ENCODE results near the gene PCYT2.

The PCYT2 gene

DNA sequence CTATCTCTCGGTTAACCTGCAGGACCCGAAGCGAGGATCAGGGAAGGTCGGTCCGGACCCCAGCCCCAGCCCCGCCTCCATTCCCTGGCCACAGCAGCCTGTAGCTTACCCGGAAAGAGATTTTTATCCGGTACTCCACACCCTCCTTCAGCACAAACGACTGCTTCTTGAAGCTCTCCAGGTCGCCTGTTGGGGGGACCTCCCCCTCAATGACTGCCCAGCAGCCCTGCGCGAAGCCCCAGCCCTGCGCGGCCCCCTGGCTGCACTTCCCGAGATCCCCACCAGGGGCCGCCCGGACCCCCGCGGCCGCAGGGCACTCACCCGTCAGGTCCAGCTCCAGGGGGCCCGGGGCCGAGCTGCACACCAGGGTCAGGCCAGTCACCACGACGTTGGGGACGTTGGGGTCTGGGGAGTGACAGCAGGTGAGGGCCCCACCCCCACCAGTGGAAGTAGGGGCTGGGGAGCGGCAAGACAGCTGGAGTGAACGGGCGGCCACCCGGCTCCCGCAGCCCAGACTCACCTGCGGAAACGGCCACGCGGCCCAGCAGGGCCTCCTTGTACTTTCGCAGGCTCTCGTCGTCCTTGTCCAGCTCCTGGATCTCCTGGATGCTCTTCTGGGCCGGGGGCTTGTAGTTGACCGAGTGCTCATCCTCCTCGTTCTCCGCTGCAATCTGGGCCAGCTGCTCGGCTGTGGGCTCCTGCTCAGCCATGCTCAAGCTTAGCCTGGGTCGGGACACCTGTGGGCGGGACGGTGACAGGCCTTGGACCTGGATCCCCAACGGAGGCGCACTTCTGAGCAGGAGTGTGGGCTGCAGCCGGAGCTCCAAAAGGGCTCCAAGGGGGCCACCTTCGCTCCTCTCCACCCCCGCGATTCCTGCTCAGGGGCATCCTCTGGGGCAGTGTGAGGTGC, 41.7 kb downstream of the PCYT2 start:
- no peak for DNase-seq (ENCODE audit: low read depth)

DNA sequence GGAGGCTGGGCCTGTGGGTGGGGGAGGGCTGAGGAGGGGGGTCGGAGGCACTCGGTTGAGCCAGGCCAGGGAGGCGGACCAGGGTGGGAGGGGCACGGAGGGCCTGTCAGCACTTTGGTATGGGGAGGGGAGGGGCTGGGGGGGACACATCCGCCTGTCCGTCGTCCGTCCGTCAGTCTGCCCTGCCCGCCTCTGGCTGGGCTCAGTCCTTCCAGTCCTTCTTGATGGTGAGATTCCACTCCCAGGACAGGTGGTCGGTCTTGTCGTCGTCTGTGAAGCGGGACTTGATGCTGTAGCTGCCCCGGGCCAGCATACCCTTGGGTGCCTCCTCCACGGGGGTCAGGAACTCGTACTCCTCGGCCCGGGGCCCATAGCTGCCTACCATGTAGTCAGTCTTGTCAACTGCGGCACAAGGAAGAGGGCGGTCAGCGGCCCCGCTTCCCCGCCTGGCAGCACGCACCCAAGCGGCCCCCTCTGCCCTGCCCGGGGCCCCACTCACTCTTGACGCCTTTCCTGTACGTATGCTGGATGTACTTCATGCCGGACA, 42.5 kb downstream of the PCYT2 start:
- DNase-seq (ENCODE audit: low read depth) = no peak

DNA sequence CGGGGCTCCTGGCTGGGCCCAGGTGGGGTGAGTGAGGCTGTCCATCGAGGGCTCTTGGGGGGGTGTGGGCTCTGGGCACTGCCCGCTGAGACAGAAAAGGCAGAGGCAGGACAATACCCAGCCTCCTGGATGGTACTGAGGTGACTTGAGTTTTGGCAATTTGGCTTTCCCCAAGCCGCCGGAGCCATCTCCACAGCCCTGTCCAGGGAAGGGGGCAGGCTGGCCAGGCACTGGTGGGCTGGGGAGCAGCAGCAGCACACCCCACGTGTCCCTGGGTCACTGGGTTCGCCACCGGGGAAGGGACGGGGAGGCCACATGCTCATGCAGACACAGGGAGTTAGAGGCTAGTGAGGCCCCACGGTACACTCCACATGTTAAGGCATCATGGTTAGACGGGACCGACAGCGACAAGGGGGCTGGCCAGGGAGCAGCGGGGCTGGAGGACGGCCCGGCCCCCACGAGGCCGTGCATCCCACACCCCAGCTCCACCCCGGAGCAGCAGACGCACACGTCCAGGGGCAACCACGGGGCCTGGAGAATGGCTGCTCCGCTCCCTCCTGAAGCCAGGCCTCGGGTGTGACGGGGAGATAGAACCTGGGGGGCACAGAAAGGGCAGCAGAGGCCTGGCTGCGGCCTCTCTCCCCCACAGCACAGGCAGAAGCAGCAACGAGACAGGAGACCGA, 43.1 kb downstream of the PCYT2 start:
- no peak for DNase-seq (ENCODE audit: low read depth)

DNA sequence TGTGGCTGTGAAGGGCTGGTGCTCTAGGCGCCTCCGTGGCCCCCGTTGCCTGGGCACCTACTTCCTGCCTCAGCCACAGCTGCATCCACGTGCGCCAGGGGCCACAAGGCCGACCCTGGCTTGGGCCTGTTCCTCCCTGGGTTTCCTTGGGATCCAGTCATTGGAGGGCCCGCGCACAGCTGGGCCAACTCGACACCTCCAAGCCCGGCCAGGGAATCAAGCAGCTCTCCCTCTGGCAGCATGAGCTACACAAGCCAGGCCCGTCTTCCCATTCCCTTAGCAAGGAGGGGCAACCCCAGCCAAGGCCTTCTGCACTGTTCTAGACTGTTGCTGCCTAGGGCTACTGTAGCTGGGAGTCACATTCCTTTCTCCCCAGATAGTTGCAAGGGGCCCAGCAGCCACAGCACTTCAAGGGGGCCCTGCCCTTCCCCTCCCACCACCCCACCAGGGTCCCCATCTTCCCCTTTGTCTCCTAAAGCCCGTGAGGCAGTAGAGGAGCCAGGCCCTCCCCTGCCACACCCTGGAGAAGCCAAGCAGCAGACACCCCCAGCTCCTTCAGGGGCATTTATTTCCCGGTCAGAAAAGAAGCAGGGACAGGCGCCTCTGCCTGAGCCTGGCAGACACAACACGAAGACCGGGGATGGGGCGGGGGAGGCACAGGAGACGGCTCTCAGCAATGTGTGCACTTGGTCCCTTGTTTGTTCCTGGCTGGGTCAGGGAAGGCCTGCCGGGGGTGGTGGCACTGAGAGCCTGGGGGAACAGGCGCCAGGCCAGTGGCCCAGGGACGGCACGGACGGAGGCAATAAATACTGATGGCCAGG, 43.8 kb downstream of the PCYT2 start:
- DNase-seq (ENCODE audit: low read depth) = no peak

DNA sequence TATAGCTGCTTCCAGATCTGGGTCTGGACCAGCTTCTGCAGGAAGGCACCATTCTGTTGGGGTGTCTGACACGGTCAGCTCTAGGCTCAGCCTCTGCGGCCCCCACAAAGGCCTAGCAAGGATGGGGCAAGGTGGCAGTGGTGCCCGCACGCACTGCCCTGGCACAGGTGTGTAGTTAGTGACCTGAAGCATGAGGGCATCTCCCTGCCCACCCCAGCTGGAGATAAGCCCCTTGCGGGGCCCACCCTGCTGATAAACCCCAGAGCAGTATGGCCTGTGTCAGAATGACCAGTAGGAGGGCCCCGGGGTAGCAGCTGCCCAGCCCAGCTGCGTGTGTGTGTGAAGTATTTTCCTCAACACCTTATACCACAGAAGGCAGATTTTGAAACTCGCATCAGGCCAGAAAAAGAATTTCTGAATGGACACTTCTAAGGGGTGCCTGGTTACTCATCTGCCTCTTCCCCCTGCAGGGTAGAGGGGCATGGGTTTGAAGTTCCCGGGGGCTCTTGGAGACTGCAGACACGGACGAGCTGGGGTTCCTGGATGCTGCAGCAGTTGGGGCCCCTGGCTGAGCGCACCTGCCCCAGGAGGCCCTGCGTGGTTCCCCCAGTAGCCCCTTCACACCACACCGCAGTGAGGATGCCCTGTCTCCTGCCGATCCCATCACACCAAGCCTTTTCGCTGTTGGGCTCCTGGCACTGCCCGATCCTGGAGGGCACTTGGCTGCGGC, 44.6 kb downstream of the PCYT2 start:
- DNase-seq (ENCODE audit: low read depth) = no peak

DNA sequence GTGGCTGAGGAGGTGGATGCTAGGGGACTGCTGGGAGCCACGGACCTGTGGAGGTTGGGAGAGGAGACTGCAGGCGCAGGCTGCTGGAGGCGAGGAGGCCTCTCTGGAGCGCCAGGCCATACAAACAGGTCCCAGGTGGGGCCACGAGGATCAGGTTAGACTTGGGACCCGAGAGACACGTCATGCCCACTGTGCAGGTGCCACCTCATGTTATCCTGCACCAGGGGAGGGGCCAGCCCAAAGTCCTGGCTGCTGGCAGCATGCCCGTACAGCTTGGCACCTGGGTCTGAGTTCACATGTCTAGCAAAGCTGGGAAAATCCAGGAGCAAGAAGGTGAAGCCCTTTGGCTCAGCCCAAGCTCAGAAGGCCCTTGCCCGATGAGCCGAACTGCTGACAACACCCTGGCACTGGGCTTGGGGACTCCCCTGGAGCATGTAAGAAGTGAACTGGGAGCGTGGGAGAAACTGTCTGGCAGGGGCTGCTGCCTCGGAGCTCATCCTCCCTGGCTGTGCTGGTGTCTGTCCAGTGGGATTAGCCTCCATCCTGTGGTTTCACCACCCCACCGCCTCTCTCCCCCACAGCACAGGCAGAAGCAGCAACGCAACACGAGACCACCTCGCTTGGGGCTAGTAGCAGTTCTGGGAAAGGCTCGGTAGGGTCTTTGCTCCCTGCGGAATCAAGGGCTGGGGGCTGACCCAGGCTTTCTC, 45.3 kb downstream of the PCYT2 start:
- DNase-seq (ENCODE audit: low read depth) = no peak

DNA sequence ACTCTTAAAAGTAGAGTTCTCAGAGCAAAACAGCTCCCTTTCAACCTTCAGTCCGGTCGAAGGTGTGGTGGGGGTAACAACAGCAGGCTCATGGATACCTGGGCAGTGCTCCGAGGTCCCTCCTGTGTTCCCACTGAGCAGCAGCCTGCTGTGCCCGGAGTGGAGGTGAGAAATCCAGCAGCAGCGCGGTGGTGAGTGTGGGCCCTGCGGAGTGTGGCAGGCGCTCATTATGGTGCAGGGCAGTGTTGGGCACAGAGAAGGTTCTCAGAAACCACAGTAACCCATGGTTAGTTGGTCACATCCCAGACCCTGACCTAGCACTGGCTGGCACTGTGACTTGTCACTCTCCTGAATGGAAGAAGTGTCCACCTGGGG, 45.9 kb downstream of the PCYT2 start:
- no peak for DNase-seq (ENCODE audit: low read depth)

DNA sequence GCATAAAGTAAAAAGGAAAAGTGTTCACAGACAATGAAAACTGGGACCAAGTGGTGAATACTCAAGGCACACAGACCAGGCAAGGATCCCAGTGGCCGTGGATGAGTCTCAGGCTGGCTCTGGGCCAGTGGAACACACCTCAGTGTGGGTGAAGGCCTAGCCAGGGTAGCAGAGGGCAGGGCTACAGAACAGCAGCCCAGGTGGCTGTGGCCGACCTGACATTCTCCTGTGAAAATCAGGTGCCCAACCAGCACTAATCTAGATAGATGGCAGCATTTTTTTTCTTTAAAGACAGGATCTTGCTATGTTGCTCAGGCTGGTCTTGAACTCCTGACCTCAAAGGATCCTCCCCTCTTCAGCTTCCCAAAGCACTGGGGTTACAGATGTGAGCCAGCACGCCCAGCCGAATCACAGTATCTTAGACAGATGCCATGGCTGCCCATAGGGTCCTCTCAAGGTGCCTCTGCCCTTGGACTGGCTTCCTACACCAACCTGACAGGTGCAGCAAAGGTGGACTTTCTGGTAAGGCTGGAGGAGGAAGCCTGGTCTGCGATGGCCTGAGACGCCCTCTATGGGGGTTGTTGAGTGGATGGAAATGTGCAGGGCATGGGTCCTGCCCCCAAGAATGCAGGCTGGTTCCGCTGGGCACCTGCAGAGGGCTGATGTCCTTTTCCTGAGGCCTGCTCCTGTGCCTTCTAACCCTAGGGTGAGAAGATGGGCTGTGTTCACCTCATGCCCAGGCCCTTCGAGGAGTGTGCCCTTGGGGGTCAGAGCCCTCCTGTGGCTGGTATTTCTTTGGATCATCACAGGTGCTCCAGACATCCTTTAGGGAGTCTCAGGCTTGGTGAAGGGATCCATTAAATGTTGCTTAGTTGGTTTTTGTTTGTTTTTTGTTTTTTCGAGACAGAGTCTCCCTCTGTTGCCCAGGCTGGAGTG, 47.1 kb downstream of the PCYT2 start:
- DNase-seq (ENCODE audit: low read depth) = no peak

DNA sequence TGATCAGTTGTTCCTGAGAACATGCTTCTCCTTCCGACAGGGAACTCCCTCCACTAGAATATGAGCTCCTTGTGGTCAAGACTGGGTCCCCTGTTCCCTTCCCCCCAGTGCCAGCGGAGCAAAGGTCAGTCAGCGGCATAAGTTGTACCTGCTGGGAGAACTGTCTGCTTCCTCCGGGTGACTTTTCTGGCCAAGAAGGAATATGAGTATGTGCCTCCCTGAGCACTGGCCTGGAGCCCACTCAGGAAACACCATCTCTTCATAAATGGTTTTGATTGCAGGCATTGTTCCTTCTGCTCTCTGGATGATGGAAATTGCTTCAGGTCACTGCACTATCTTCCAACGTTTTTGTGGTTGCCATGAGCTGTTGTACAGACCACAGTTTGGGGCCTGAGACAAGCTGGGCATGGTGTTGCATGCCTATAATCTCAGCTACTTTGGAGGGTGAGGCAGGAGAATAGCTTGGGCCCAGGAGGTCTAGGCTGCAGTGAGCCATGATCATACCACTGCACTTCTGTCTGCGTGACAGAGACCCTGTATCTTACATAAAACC, 48.0 kb downstream of the PCYT2 start:
- no peak for DNase-seq (ENCODE audit: low read depth)

DNA sequence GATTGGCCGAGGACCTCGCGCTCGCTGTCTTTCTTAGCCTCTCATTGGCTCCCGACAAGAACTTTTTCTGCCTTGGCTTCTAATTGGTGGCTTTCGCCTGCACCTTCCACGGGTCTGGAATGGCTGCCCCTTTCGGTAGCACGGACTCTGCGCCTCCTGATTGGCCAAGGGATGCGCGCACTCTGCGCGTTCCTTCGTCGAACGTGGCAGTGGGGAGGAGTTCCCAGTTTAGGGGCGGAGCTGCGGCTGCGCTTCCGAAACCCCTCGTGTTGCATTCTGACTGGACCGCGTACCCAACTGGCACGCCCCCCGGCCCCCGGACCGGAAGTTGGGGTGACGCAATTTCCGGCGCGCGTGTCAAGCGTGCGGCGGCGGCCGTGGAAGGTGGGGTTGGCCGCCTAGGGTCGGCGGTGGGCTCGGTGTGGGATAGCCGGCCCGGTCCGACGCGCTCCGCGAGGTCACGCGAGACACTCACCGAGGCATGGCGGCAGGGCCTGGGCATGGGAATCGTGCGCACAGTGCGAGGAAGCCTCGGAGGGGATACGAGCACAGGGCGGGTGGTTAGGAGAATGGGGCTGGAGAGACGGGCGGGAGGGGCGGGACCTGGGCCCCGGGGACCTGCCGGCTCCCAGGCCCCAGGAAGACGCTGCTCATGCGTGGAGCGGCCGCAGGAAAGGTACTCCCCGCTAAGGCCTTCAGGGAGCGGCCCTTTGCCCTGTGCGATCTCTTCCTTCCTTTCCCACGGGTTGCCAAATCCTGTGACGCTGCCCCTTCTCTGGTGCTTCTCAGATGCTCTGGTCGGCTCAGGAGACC, 50.2 kb downstream of the PCYT2 start:
- peak; percentile 98 for DNase-seq (ENCODE audit: low read depth)

DNA sequence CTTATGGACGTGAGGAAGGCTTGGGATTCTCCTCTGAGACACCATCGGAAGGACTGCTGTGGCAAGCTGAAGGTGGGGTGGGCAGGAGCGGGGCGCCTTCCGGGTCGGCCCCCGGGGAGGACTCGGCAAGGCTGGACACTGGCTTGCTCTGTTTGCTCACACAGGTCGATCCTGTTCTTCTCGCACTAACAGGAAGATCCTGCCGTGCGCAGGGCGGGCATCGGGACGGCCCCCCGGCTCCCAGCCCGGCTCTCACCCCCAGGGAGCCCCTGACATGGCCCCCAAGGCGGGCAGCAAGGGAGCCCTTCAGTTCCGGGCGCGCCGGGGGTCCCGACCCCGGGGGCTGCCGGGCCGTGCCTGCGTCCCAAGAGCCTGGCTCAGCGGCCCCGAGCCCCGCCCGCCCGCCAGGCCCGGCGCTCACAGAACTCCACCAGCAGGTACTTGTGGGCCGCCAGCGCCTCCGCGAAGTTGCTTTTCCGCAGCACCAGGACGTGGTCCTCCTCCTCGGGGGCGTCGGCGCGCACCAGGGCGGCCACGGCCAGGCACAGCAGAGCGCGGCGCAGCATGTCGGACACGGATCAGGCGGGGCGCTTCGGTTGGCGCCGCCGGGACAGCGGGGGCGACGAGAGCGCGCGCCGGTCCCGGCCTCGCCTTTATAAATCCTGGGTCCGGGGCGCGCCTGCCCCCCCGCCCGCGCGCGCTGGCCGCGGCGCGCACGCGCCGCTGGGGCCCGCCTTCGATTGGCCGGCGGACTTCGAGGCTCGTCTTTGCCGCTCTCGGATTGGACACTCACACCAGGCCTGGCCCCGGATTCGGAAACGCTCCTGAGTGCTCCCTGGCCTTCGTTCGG, 51.1 kb downstream of the PCYT2 start, which contains the start of gene P4HB:
TSS of gene P4HB (minus strand) at position 630 of the 850 bp plus-strand sequence. CDS start at position 566, 64 bp downstream.
- no peak for DNase-seq (ENCODE audit: low read depth)

DNA sequence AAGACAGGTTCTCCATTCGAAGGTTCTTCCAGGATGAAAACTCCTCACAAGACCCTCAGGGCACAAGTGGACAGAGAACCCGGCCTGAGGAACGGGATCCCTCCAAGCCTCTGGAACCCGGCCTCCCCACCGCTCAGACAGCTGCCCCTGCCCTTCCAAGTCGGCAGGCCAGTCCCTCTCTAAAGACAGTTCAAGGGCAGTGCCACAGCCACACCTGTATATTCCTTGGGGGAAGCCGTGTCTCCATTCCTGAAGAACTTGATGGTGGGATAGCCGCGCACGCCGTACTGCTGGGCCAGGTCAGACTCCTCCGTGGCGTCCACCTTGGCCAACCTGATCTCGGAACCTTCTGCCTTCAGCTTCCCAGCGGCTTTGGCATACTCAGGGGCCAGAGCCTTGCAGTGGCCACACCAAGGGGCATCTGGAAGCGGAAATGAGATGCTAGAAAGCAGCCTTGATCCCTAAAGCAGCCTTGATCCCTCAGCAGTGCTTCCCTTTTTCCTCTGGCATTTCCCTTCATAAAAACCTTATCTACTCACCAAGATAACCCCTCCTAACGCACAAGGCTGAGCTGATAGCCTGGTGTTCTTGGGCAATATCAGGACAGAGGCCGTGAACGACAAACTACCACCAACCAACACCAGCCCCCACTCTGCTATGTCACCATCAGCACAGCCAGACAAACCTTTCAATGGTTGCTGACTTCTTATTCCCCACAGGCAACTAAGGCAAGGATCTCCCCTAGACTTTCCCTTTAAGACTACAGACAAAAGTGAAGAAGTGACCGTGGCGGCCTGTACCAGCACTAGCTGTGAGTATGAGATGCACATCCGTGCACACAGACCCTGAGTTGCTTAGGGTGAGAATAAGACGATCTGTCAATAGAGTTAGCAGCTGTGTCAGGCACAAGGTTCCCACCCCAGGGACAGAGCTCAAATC, 52.0 kb downstream of the PCYT2 start:
- DNase-seq (ENCODE audit: low read depth) = no peak

DNA sequence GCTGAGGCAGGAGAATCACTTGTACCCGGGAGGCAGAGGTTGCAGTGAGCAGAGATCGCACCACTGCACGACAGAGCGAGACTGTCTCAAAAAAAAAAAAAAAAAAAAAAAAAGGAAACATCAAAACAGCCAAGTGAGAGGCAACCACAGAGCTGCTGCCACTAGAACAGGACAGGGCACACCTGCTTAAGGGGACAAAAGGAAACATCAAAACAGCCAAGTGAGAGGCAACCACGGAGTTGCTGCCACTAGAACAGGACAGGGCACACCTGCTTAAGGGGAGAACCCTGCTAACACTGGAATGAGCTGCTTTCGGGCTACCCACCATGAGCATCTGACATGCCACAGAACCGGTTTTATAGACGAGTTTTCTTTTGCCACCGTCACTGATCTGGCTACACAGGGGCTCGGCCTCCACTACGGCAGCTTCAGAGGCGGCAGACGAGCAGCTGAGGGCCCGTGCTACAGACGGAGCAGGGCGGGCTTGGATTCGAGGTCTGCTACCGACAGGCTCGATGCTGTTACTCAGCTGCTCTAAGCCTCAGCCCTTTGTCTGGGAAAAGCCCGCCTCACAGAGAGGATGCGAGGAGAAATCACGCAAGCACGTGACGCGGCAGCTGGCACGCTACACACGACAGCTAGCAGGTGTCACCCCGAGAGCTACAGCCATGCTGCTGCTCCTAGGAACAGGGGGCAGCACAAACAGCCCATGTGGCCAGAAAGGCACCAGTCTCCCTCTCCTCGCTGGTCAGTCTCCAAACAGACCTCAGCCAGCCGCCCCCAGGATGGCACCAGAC, 52.8 kb downstream of the PCYT2 start:
- DNase-seq (ENCODE audit: low read depth) = no peak

DNA sequence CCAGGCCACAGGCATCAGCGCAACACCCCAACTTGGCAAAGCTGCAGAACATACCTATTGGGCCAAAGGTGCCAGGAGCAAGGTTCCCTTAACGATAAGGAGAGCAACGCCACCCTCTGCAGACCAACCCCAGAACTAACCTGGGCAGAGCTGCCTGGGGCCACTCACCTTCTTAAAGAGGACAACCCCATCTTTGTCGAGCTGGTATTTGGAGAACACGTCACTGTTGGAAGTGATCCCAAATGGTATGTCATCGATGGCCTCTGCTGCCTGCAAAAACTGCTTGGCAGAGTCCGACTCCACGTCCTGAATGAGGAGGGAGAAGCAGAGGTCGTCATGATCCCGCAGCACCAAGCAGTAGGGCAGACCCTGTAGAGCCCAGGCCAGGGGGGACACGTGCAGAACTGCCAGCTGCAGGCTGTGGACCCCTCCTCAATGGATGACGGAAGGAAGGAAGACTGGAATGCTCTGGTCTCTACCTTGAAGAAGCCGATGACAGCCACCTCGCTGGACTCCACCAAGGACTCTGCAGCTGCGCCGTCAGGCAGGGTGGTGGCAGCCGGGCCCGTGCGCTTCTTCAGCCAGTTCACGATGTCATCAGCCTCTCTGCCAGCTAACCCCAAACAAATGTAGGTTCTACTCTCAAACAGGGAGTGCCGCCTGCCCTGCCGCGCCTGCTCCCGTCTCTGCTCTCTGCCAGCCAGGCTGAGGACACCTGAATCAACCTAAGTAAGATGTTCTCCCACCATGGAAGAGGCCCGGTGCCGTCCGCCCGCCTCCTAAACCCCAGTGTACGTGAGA, 56.0 kb downstream of the PCYT2 start:
- no peak for DNase-seq (ENCODE audit: low read depth)

DNA sequence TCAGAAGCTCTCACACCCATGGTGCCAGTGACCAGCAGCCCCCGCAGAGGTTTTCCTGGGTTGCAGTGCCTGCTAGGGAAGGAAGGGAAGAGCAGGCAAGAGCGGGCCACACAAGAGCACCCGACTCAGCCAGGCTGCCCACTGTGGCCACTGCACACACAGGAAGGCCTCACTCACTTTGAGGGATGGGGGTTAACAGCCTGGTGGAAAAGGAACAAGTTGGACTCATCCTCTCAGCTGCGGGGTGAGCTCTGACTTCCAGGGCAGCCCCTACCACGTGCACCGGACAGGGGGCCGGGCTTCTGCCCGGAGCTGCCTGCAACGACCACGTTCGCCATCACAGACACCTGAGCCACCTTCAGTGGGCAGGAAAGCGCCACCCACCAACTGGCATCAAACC, 59.0 kb downstream of the PCYT2 start:
- DNase-seq (ENCODE audit: low read depth) = no peak

Measured in activated T-cell treated with anti-CD3 and anti-CD28 coated beads for 1 hour (primary cell).